Measurements from ENCODE around the gene ACP5. TPM values are rescaled to one million over a fixed set of nuclear protein-coding genes. Genes with fewer than 3 reads are reported as not detected.
A peak's percentile ranks its signal among the peaks of the same experiment; 100 is the strongest.

The ACP5 gene
- total RNA-seq, 1 experiment from 2014 or later: 2.3 TPM

DNA sequence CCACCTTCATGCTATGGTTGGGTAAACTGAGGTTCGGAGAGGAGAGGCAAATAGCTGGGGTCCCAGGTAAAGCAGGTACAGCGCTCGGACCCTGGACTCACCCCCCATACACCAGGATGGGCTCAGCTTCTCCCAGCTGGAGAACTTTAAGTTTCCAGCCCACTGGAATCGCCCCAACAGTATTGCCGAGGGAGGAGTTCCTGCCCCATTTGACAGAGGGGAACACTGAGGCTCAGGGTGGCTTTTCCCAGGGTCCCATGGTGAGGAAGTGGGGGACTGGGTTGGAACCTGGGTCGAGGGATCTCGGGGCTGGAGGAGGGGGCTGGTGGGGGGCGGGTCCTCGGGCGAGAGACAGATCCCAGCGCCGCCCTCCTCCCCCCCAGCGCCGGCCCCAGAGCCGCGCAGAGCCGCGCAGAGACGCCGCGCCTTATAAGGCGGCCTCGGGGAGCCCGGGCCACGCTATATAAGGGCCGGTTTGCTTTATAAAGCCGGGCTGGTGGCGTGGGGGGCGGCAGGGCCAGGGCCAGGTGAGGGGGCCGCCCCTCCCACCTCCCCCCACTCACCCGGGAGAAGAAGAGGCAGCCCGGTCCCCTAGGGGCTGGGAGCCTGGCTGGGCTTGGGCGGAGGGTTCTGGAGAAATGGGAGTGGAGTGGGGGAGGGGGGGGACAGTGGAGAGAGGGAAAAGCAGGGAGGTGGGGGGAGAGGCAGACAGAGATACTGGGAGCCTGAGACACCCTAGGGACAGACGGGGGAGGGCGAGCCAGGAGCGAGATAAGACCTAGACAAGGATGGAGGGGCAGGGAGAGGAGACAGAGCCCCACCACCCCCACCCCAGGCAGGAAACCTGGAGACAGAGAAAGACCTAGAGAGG is 37.7 kb downstream of the ACP5 start:
- no peak overlapping the region for H3K9ac ChIP-seq (ENCODE audit: extremely low read depth, insufficient read length, low read length)
- H3K36me3 Mint-ChIP-seq (ENCODE audit: insufficient read depth in 1 of 3, low read depth in 3 of 3): no peaks in the 10 kb centered on the region
- H4K8ac ChIP-seq (replicated peaks; ENCODE audit: insufficient read length, low read depth, low read length): no peak overlapping the region
- no peak overlapping the region for H3T11ph ChIP-seq (ENCODE audit: low read length)
- H2BK20ac ChIP-seq (ENCODE audit: low read depth, low read length, poor library complexity, severe bottlenecking): no peak overlapping the region
- H4K5ac ChIP-seq (ENCODE audit: insufficient read length, low read depth, low read length): no peak overlapping the region
- H3K79me2 ChIP-seq (ENCODE audit: insufficient read depth, low read length): no peaks in the 10 kb centered on the region
- H4K20me1 ChIP-seq (ENCODE audit: control insufficient read depth, insufficient read depth, insufficient read length): no peaks in the 10 kb centered on the region
- WGBS (ENCODE audit: extremely low coverage, insufficient read length, low lambda C conversion rate): no CpG with 5 or more reads among the region's 36 CpGs
- H3K27ac ChIP-seq (ENCODE audit: insufficient read length, low read depth, low read length): no peak overlapping the region
- no peaks in the 10 kb centered on the region for H3K79me1 ChIP-seq (ENCODE audit: insufficient read depth, low read depth, low read length, poor library complexity, severe bottlenecking)
- H3K23me2 ChIP-seq (ENCODE audit: insufficient read length, low read depth, low read length, poor library complexity, severe bottlenecking): peaks cover 9% of the 10 kb centered on the region
- H2BK15ac ChIP-seq (ENCODE audit: low read depth, low read length): no peak overlapping the region
- peaks cover 14 to 24% of the 10 kb centered on the region in 2 experiments for H3K4me1 Mint-ChIP-seq
- no peaks in the 10 kb centered on the region; a peak in 1 of 5 replicates for H3K9me3 Mint-ChIP-seq
- H3K27me3 ChIP-seq (ENCODE audit: insufficient read depth, low read length): no peaks in the 10 kb centered on the region
- H3K9me3 ChIP-seq (ENCODE audit: control insufficient read depth, low read depth, low read length): no peaks in the 10 kb centered on the region
- peak overlapping the region; percentile 59 for H3K18ac ChIP-seq (ENCODE audit: insufficient read length, low read depth, low read length)
- peak overlapping the region; percentile 44 for H3K4me2 ChIP-seq (ENCODE audit: insufficient read depth, insufficient read length, low read length)
- peaks cover 5% of the 10 kb centered on the region for H3K27me3 Mint-ChIP-seq (ENCODE audit: low read depth)
- DNase-seq: no peak
- no peak overlapping the region for H3K23ac ChIP-seq (ENCODE audit: insufficient read length, low read depth, low read length)
- no peak for TF ChIP-seq CTCF (conservative IDR thresholded peaks at IDR 0.05)
- H3K56ac ChIP-seq (ENCODE audit: insufficient read length, low read depth, low read length): no peak overlapping the region
- H2AK5ac ChIP-seq (ENCODE audit: insufficient read length, low read length): no peak overlapping the region
- no peak overlapping the region for H2AFZ ChIP-seq (ENCODE audit: low read length)
- peak overlapping the region; percentile 50 to 71 for H3K4me3 Mint-ChIP-seq
- H2BK120ac ChIP-seq (ENCODE audit: low read depth, low read length, poor library complexity, severe bottlenecking): peak overlapping the region; percentile 36
- peak overlapping the region; percentile 47; the same call in 1 of the 2 replicates for H3K4ac ChIP-seq (ENCODE audit: low read depth, low read length)
- H4K91ac ChIP-seq (ENCODE audit: insufficient read length, low read depth, low read length): no peak overlapping the region
- no peak overlapping the region for H2BK5ac ChIP-seq (ENCODE audit: insufficient read length, low read length)
- peaks cover 4% of the 10 kb centered on the region; the same call in 1 of the 2 replicates for H3K4me1 ChIP-seq (ENCODE audit: insufficient read depth, low read length)
- H2BK12ac ChIP-seq (ENCODE audit: insufficient read length, low read depth, low read length): no peak overlapping the region
- H3K27ac Mint-ChIP-seq: peak overlapping the region in 1 of 3 experiments; percentile 48; a peak in 2 of 7 replicates
- peak overlapping the region; percentile 89 for H3K14ac ChIP-seq (ENCODE audit: insufficient read depth, low read length)
